HG02885 (cell line): Measurements from ENCODE around the gene HACE1.
A peak's percentile ranks its signal among the peaks of the same experiment; 100 is the strongest.
"Not testable (repeated sequence)": the region's sequence is repeated elsewhere in the genome, so short reads cannot be mapped to it uniquely, and the experiment has no call there.

Source experiments
- ATAC-seq: cut with Tn5 transposase; IDR thresholded peaks from one replicate; pipeline ENCODE4 v1.9.1; 2021; ENCODE audit warnings: mild to moderate bottlenecking; ENCODE audit not compliant: unreplicated experiment, poor library complexity

HACE1 gene

DNA sequence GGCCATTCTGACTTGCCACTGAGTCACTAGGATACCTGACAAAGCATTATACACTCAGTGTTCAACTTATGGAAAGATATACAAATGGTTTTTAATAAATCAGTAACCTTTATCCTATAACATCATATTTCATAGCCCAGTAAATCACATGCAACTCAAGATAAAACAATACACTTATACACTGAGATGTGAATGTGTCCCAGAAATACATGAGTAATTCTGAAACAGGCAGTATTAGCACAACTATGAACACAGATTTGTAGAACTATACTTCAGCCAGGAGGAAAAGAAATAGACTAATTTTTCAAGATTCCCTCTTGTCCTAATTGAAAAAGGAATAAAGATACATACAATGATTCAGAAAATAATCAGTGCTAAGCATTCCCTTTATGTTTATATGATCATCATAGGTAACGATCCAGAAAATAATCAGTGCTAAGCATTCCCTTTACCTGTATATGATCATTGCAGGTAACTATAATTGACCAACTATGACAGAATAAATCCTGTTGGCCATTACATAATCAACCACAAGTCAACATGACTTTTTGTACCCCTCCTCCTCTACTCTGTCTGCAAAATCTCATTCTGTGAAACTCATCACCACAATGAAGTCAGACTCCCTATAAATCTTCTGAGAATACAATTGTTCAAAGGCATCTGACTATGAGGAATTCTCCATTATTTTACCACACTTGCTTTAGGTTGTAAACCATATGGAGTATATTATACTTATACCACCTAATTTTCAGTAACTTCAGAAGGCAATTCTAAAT, 30.3 kb downstream of the HACE1 start:
- no peak for ATAC-seq

DNA sequence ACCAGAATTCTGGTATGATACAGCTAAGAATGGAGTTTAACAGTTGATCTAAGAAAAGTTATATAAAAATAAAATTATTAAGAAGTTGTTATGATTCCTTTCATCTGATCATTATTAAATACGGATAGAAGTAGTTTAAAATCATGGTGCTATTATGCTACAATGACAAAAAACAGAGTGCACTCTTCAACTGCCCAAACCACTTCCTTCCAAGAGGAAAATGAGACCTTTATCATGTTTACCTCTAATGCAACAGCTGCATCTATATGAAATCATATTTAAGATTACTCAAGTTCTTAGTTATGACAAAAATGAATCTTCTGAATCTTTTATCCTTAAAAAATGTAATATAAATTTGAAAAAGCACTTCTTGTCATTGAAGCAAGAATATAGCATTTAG, 31.2 kb downstream of the HACE1 start:
- ATAC-seq: no peak

DNA sequence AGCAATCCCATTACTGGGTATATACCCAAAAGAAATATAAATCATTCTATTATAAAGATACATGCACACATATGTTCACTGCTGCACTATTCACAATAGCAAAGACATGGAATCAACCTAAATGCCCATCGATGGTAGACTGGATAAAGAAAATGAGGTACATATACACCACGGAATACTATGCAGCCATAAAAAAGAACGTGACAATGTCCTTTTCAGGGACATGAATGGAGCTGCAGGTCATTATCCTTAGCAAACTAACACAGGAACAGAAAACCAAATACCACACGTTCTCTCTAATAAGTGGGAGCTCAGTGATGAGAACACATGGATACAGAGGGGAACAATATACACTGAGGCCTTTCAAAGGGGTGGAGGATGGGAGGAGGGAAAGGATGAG, 38.9 kb downstream of the HACE1 start:
- ATAC-seq: not testable (repeated sequence)

DNA sequence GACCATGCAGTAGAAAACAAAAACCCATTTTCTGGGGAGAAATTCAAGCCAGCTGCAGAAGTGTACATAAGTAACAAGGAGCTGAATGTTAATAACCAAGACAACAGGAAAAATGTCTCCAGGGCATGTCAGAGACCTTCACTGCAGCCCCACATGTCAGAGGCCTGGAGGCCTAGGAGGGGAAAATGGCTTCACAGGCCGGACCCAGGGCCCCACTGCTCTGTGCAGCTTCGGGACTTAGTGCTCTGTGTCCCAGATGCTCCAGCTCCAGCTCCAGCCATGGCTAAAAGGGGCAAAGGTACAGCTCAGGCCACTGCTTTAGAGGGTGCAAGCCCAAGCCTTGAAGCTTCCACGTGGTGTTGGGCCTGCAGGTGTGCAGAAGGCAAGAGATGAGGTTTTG, 43.6 kb downstream of the HACE1 start:
- ATAC-seq: no peak

DNA sequence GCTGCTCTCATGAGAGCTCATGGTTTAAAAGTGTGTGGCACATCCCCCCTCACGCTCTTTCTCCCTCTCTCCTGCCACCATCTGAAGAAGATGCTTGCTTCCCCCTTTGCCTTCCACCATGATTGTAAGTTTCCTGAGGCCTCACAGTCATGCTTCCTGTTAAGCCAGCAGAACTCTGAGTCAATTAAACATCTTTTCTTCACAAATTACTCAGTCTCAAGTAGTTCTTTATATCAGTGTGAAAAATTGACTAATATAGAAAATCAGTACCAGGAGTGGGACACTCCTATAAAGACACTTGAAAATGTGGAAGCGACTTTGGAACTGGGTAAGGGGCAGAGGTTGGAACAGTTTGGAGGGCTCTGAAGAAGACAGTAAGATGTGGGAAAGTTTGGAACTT, 45.0 kb downstream of the HACE1 start:
- no peak for ATAC-seq

DNA sequence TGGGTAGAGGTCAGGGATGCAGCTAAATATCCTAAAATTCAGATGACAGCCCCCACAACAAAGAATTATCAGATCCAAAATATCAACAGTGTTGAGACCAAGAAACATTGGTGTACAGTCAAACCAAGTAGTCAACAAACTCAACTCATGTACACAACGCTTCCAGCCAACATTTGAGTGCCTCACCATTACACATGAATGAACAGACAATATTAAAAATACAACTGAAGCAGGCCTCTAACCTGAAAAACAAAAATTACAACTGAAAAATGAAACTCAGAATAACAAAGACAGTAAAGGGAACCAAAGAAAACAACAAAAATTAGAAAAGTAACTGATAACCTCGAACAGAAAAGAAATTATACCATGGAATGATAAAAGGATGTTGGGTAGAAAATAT, 46.2 kb downstream of the HACE1 start:
- ATAC-seq: no peak

DNA sequence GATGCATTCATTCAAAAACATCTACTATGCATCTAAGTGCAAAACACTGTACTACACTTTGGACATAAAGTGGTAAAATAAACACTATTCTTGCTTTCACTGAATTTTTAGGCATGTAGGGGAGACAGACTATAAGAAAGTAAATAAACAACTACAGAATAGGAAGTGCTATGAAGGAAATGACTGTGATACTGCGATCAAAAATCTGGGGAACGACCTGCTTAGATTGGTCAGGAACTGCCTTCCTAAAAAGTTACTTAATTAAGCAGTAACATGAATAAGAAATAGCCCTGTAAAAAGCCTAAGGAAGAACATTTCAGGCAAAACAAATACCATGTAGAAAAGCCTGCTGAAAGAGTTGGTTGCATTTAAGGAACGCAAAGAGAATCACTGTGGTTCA, 50.6 kb downstream of the HACE1 start:
- no peak for ATAC-seq

DNA sequence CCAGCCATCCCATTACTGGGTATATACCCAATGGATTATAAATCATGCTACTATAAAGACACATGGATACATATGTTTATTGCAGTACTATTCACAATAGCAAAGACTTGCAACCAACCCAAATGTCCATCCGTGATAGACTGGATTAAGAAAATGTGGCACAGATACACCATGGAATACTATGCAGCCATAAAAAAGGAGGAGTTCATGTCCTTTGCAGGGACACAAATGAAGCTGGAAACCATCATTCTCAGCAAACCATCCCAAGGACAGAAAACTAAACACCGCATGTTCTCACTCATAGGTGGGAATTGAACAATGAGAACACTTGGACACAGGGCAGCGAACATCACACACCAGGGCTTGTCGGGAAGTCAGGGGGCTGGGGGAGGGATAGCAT, 54.4 kb downstream of the HACE1 start:
- not testable (repeated sequence) for ATAC-seq

DNA sequence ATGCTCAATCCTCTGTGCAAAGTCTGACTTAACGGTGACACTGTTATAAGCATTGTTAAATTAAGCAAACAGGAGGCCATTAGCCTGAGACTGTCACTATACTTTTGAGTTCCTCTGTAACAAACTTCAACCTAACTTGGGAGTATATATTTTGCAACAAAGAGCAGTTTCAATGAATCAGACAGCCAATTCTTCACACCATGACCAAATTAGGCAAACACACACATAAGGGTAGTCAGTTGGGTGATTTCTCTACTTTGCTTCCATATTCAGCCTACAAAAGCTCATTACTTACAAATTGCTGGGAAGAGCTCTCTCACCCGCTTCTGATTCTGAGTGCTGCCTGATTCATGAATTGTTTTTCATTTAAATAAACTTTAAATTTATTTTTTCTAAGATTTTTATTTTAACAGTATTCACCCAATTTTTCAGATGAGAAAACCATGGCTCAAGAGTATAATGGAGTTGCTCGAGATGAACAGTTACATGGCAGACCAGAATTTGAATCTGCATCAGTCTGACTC, 60.5 kb downstream of the HACE1 start:
- no peak for ATAC-seq

DNA sequence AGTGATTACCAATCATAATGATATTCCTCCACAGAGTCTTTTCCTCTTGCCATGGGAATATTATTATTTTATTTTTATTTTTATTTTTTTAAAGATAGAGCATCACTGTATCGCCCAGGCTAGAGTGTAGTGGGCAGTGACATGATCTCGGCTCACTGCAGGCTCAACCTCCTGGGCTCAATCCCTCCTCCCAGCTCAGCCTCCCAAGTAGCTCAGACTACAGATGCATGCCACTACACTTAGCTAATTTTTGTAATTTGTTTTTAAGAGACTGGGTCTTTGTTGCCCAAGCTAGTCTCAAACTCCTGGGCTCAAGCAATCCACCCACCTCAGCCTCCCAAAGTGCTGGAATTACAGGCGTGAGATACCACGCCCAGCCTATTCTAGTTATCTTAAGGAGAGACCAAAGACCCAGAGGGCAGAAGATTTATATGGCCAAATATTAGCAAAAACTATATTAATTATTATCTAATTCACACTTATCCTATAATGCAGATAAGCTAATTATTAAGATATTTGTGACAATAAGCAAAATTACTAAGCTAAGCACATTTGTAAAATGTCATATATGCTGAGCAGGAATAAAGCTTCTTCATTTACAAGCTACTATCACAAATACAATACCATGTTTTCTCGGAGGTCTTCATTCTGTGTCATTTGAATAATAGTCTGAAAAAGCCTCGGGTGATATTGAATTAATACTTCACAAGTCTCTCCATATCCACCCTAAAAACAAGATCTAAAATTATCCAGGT, 63.5 kb downstream of the HACE1 start:
- no peak for ATAC-seq

DNA sequence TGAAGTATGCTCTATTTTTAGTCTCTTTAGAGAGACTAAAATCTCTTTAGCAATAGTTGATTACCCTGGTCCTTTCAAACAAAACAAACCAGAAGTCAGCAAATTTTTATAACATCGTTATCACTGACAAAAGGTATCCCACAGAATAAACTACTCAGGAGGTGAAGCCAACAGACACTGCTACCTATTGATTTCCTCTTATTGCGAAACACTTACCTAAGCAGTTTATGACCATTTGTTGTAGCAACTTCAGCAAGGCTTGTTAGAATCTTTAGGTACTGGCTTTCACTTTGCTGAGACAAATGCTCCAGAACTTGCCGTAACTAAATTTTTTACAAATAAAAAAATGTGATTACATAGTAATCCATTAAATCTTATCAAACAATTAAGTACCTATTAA, 64.4 kb downstream of the HACE1 start:
- ATAC-seq: no peak

DNA sequence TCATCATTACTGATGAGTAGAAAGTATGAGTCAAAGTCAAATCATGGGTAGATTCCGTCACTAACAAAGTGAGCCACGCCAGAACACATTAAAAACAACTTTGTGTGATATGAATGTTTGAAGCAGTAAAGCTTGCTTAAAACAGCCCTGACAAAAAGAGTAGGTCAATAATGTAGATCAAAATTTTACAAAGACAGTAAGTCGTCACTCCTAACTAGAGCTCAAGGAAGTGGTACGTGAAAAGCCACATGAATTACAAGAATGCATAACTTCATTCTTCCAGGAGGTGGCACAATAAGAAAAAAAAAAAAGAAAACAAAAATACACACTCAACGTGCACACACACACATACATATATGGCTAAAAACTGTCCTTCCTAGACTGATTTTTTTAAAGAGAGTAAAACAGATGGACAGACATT, 69.9 kb downstream of the HACE1 start:
- ATAC-seq: peak; percentile 93

DNA sequence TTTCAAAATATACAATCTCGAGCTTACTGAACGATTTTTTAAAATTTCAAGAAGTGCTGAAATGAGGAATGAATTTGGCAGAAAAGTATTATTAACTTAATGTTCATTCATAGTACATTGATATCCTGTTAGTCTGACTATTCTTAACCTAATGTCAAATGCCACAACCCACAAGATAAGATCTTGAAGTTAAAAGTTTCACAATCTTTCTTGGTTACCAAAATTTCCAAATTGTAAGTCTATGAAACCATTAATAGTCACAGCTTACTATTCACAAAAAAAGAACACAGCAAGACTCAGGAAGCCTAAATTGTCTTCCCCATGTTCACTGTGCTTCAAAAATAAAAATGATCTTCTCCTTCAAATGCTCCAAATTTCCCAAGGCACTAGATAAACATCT, 71.3 kb downstream of the HACE1 start:
- no peak for ATAC-seq

DNA sequence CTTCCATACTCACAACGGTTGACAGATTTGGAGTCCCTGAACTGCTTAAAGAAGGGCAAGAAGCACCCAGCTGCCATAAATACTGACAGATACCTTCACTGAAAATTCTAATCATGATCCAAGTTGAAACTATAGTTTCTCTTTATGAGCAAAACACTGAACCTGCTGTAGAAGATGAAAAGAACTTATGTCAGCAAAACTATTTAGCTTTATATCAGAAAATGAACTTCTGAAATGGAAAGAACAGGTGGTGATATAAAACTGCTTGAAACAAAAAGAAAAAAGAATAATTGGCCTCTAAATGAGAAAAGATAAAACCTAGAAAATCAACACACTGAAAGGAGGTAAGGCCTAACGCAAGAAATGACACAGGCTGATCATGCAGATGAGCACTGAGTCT, 72.4 kb downstream of the HACE1 start:
- ATAC-seq: no peak

DNA sequence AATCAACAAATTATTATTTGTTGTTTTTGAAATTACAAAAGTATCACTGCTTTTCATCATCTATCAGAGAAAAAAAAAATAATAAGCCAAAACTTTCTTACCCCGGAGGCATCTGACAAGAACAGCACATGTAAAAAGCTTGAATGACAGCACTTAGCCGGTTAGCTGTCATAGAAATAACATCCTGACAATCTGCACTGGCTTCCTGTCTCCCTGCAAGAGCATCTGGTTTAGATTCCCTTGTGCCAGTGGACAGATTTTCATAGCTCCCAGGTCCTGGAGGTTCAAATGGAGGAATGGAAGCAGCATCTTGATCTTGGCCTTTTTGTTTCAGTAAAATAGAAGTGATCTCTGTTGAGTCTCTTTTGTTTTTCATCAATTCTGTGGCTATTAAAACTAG, 74.8 kb downstream of the HACE1 start:
- no peak for ATAC-seq

DNA sequence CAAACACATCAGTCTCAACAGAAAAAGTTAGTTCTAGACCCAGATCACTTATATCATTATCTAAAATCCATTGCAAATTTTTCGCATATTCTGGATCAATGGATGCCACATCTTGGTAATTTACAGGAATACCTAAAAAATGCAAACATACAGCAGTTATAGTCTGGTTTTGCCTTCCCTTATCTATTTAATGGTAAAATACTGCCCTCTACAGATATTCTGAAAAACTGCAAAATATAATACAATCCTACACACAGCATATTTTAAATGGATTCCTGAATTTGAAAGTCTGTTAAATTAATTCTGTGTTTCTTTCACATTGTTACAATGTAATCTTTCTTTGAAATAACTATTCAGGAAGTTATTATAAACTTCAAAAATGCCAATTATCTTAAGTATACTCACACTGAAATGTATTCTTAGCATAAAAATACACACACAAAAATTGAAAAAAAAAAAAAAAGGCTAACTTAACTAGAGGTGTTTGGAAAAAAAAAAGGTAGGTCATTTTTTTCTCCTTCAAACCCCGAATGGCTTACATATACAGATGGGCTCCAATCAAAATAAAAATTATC, 88.4 kb downstream of the HACE1 start:
- peak; percentile 87 for ATAC-seq

DNA sequence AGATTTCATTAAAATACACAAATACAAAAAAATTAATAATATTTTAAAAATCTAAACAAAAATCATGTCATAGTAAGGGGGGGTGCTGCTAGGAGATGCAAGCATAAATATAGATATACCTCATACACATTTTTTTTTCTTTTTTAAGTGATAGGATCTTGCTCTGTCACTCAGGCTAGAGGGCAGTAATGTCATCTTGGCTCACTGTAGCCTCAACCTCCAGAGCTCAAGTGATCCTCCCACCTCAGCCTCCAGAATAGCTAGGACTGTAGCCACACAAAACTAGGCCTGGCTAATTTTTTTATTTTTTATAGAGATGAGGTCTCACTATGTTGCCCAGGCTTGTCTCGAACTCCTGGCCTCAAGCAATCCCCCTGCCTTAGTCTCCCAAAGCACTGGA, 90.8 kb downstream of the HACE1 start:
- ATAC-seq: no peak

DNA sequence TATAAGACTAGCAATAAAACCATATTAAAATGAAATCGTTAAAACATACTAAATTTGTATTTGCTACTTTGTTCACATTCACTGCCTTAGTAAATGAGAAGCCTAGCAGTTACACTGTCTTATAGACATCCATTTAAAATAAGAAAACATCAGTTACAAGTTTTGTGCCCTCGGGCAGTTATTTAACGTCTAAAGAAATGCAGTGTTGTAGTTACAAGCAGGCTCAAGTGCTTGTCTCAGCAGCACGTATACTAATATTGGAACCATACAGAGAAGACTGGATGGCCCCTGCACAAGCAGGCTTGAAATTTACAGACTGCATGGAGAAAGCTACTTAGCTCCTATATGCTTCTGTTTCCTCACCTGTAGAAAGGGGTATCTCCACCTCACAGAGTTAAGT, 93.1 kb downstream of the HACE1 start:
- no peak for ATAC-seq

DNA sequence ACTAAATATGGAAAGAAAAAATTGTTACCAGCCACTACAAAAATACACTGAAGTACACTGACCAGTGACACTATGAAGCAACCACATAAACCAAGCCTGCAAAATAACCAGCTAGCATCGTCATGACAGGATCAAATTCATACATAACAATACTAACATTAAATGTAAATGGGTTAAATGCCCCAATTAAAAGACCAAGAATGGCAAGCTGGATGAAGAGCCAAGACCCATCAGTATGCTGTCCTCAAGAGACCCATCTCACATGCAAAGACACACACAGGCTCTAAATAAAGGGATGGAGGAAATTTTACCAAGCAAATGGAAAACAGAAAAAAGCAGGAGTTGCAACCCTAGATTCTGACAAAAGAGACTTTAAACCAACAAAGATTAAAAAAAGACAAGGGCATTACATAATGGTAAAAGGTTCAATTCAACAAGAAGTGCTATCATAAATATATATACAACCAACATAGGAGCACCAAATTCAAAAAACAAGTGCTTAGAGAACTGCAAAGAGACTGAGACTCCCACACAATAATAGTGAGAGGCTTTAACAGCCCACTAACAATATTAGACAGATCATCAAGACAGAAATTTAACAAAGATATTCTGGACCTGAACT, 104.8 kb downstream of the HACE1 start:
- ATAC-seq: no peak

DNA sequence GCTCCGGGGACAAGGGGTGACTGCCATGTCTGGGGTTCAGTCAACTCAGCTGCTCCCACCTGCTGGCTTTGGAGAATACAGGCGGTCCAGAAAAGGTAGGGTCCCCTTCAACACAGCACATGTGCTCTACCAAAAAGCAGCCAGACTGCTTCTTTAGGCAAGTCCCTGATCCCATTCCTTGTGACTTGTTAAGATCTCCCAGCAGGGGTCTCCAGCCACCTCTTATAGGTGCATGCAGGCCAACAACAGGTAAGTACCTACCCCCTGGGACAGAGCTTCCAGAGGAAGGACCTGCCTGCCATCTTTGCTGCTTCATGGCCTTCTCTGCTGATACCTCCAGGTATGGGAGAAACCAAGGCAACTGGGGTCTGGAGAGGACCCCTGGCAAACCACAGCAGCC, 106.5 kb downstream of the HACE1 start:
- no peak for ATAC-seq

DNA sequence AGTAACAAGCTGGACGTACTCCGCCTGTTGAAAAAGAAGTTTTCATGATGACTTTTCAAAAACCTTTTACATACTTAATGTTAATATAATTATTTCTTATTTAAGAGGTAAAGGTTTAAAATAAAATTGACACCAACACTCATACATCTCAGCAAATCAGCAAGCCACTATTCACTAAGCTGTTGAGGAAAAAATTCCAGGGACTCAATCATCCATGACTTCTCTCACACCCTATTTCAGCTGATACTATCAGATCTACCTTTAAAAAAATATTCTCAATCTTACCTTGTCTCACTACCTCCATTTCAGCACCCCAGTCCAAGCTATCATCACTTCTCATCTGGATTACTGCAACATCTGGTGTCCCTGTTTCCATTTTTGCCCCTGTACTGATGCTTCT, 109.3 kb downstream of the HACE1 start:
- no peak for ATAC-seq
